ENCODE results near the gene PLEKHA3.
A peak's percentile ranks its signal among the peaks of the same experiment; 100 is the strongest.

DNA sequence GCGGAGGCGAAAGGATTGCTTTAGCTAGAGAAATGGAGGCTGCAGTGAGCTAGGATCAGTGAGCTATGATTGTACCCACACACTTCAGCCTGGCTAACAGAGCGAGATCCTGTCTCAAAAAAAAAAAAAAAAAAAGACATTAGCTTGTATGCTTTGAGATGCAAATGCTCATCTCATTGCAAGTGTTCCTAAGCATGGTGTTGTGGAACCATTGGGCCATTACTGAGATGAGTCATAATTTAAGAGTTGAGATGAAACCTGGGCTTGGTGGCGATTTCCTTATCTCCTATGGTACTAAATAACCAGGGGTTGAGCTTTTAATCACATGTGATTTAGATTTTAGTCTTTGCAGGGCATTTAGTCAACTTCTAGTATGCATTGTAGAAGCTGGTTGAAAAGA, 2.2 kb downstream of the PLEKHA3 start:
- TF ChIP-seq FOXK2 (IDR thresholded peaks at IDR 0.05) (no peak), HDGF (IDR thresholded peaks at IDR 0.05; ENCODE audit: borderline replicate concordance) (no peak), SP1 (IDR thresholded peaks at IDR 0.05) (no peak), FOXM1 (IDR thresholded peaks at IDR 0.05; ENCODE audit: borderline replicate concordance) (no peak), ELF4 (IDR thresholded peaks at IDR 0.05) (no peak), ZNF384 (IDR thresholded peaks at IDR 0.05) (peak; percentile 60; the same call in 1 of the 2 replicates), CTBP1 (IDR thresholded peaks at IDR 0.05; ENCODE audit: borderline replicate concordance) (no peak), FOXA1 (IDR thresholded peaks at IDR 0.05) (no peak), SUZ12 (IDR thresholded peaks at IDR 0.05) (no peak), BHLHE40 (IDR thresholded peaks at IDR 0.05; ENCODE audit: borderline replicate concordance) (no peak)

Data from HEK293T (cell line).